HCT116 (cell line): ENCODE data around the gene CNGA1. TPM values are rescaled to one million over a fixed set of nuclear protein-coding genes. Genes with fewer than 3 reads are reported as not detected.

Experiments
- ATAC-seq: fragments of 200-7000 bp; cut with Tn5 transposase; 2 replicates; pipeline ENCODE4 v1.9.1; 2020; ENCODE audit warnings: mild to moderate bottlenecking, moderate library complexity
- Bru-seq: library from RNA; stranded (reverse); fragments of 400-500 nt; gene quantifications from one replicate; lab custom pipeline; 2021; lab: Mats Ljungman, UMichigan
- BruChase-seq, 2 experiments: library from RNA; stranded (reverse); fragments of 400-500 nt; gene quantifications; one replicate each; lab custom pipeline; 2021; lab: Mats Ljungman, UMichigan
- BruUV-seq: library from RNA; stranded (reverse); fragments of 400-500 nt; replicated peaks from 2 replicates; lab custom pipeline; 2021; lab: Mats Ljungman, UMichigan
- CTCF ChIA-PET: fragments of 300-600 bp; sonication (Branson Sonifier 250); formaldehyde crosslinking; loops from one replicate; lab custom pipeline; 2021; ENCODE audit warnings: antibody characterized with exemption; lab: Charles Lee
- POLR2A ChIA-PET: fragments of 300-600, 350-600 bp; sonication (Branson Sonifier 250); formaldehyde crosslinking; loops from one replicate; lab custom pipeline; 2021; ENCODE audit warnings: antibody characterized with exemption; lab: Charles Lee
- RAD21 ChIA-PET, 2 experiments: fragments of 300-600 bp; sonication (Branson Sonifier 250); formaldehyde crosslinking; loops; one replicate each; lab custom pipeline; 2023; ENCODE audit warnings: low total read pairs in 2 of 2; ENCODE audit not compliant: uncharacterized antibody in 2 of 2, unreplicated experiment in 2 of 2, low non-redundant PET in 1 of 2; lab: Charles Lee
- DNase-seq: peaks from one replicate; pipeline ENCODE4 v3.0.0-alpha.2; 2010; ENCODE audit warnings: low read depth, low spot score
- H2AFZ ChIP-seq: fragments of 200-600 bp; shearing (Covaris generic), sonication (generic); 2 replicates; pipeline ENCODE4 v1.6.1; 2017; ENCODE audit warnings: low read depth, mixed run types, mixed read lengths, antibody characterized with exemption, low read length; ENCODE audit not compliant: poor library complexity, severe bottlenecking
- H3K27ac ChIP-seq: 2 replicates; pipeline ENCODE4 v1.5.1; 2012; ENCODE audit warnings: low read depth, low read length
- H3K27me3 ChIP-seq: fragments of 200-600 bp; sonication (generic); 2 replicates; pipeline ENCODE4 v1.6.1; 2016; ENCODE audit warnings: mixed run types, low read length, mixed read lengths; ENCODE audit not compliant: insufficient read depth
- H3K36me3 ChIP-seq, 2 experiments: fragments of 200-500 bp in 1 of 2; fragments of 200-600 bp in 1 of 2; sonication (Bioruptor generic) in 1 of 2; sonication (generic) in 1 of 2; 2 replicates each; pipeline versions ENCODE4 v1.5.1 to v1.6.1; 2014 to 2016; ENCODE audit warnings: low read length in 2 of 2, inconsistent platforms in 1 of 2, mixed read lengths in 1 of 2, mixed run types in 1 of 2; ENCODE audit not compliant: insufficient read depth in 2 of 2, control insufficient read depth in 1 of 2
- H3K4me1 ChIP-seq, 2 experiments: fragments of 200-600 bp in 1 of 2; sonication (generic) in 1 of 2; 2 replicates each; pipeline versions ENCODE4 v1.5.1 to v1.6.1; 2012 to 2017; ENCODE audit warnings: low read length in 2 of 2, inconsistent platforms in 1 of 2, mild to moderate bottlenecking in 1 of 2, mixed read lengths in 1 of 2, mixed run types in 1 of 2, moderate library complexity in 1 of 2; ENCODE audit not compliant: insufficient read depth in 2 of 2, control insufficient read depth in 1 of 2
- H3K4me2 ChIP-seq: fragments of 200-600 bp; sonication (generic); 2 replicates; pipeline ENCODE4 v1.6.1; 2017; ENCODE audit warnings: mixed run types, low read length, mixed read lengths
- H3K4me3 ChIP-seq, 2 experiments: fragments of 200-600 bp in 1 of 2; sonication (generic) in 1 of 2; replicated peaks in 1 of 2; 2 replicates each; pipeline ENCODE4 v1.5.1; 2011 to 2016; ENCODE audit warnings: low read length in 2 of 2, control low read depth in 1 of 2, low read depth in 1 of 2, mild to moderate bottlenecking in 1 of 2, mixed read lengths in 1 of 2, mixed run types in 1 of 2
- H3K79me2 ChIP-seq: fragments of 200-600 bp; sonication (generic); 2 replicates; pipeline ENCODE4 v1.6.1; 2017; ENCODE audit warnings: mild to moderate bottlenecking, mixed run types, low read length, moderate library complexity, mixed read lengths; ENCODE audit not compliant: insufficient read depth
- H3K9ac ChIP-seq: fragments of 200-600 bp; sonication (generic); 2 replicates; pipeline ENCODE4 v1.6.1; 2016; ENCODE audit warnings: low read length, mixed read lengths
- H3K9me2 ChIP-seq: fragments of 200-600 bp; sonication (generic), shearing (Covaris generic); 2 replicates; pipeline ENCODE4 v1.6.1; 2017; ENCODE audit warnings: mixed run types, mild to moderate bottlenecking, moderate library complexity; ENCODE audit not compliant: insufficient read depth
- H3K9me3 ChIP-seq, 2 experiments: fragments of 200-500 bp in 1 of 2; fragments of 200-600 bp in 1 of 2; sonication (Bioruptor generic) in 1 of 2; sonication (generic) in 1 of 2; 2 replicates each; pipeline ENCODE4 v1.6.1; 2014 to 2017; ENCODE audit warnings: low read length in 2 of 2, mixed read lengths in 2 of 2, inconsistent platforms in 1 of 2, low read depth in 1 of 2, mild to moderate bottlenecking in 1 of 2, mixed run types in 1 of 2, moderate library complexity in 1 of 2; ENCODE audit not compliant: control insufficient read depth in 1 of 2, insufficient read depth in 1 of 2
- H4K20me1 ChIP-seq: fragments of 200-600 bp; sonication (generic), shearing (Covaris generic); 2 replicates; pipeline ENCODE4 v1.6.1; 2017; ENCODE audit warnings: mixed run types, mild to moderate bottlenecking, moderate library complexity; ENCODE audit not compliant: insufficient read depth
- CEBPB ChIP-seq: IDR thresholded peaks from 2 replicates; pipeline ENCODE4 v1.6.1; 2012; ENCODE audit warnings: low read depth
- EGR1 ChIP-seq: IDR thresholded peaks from 2 replicates; pipeline ENCODE4 v1.6.1; 2012; ENCODE audit warnings: low read depth
- ELF1 ChIP-seq: IDR thresholded peaks from 2 replicates; pipeline ENCODE4 v1.6.1; 2012; ENCODE audit warnings: low read depth, borderline replicate concordance
- EZH2 ChIP-seq: fragments of 200-600 bp; sonication (generic); IDR thresholded peaks from 2 replicates; pipeline ENCODE4 v1.6.1; 2017; ENCODE audit warnings: antibody characterized with exemption, mixed run types
- EZH2phosphoT487 ChIP-seq: fragments of 200-600 bp; IDR thresholded peaks from 2 replicates; pipeline ENCODE4 v1.6.1; 2018; ENCODE audit warnings: antibody characterized with exemption, borderline replicate concordance
- FOSL1 ChIP-seq: IDR thresholded peaks from 2 replicates; pipeline ENCODE4 v1.6.1; 2012; ENCODE audit warnings: low read depth
- JUND ChIP-seq: IDR thresholded peaks from 2 replicates; pipeline ENCODE4 v1.6.1; 2012
- POLR2A ChIP-seq: IDR thresholded peaks from 2 replicates; pipeline ENCODE4 v1.7.0; 2011; ENCODE audit warnings: borderline replicate concordance; ENCODE audit not compliant: insufficient read depth, insufficient read length; ENCODE audit errors: extremely low read depth
- RAD21 ChIP-seq: IDR thresholded peaks from 2 replicates; pipeline ENCODE4 v1.6.1; 2012; ENCODE audit warnings: low read depth, mild to moderate bottlenecking
- REST ChIP-seq: IDR thresholded peaks from 2 replicates; pipeline ENCODE4 v1.6.1; 2012; ENCODE audit warnings: low read depth
- SIN3A ChIP-seq: IDR thresholded peaks from 2 replicates; pipeline ENCODE4 v1.6.1; 2012; ENCODE audit warnings: low read depth
- SRF ChIP-seq: IDR thresholded peaks from 2 replicates; pipeline ENCODE4 v1.6.1; 2012; ENCODE audit warnings: low read depth
- TCF7L2 ChIP-seq: IDR thresholded peaks from 2 replicates; pipeline ENCODE4 v1.7.0; 2011; ENCODE audit warnings: borderline replicate concordance, inconsistent platforms; ENCODE audit not compliant: insufficient read depth, insufficient read length; ENCODE audit errors: extremely low read depth
- YY1 ChIP-seq: IDR thresholded peaks from 2 replicates; pipeline ENCODE4 v1.6.1; 2011; ENCODE audit warnings: low read length, low read depth, moderate library complexity, mild to moderate bottlenecking; ENCODE audit not compliant: insufficient replicate concordance; ENCODE audit errors: extremely low read depth
- ZFX ChIP-seq: fragments of 450-650 bp; IDR thresholded peaks from 2 replicates; pipeline ENCODE4 v1.6.1; 2017
- ZNF274 ChIP-seq: fragments of 200-500 bp; sonication (Bioruptor generic); IDR thresholded peaks from 2 replicates; pipeline ENCODE4 v1.6.1; 2014; ENCODE audit warnings: mild to moderate bottlenecking, low read depth, low read length, inconsistent platforms
- intact Hi-C: fragments of 100-400 bp; cut with micrococcal nuclease; formaldehyde crosslinking; loops from 2 replicates; pipeline ENCODE4 v1.10.0; 2022
- long read RNA-seq: library from polyadenylated mRNA; unstranded; transcript quantifications from one replicate; pipeline ENCODE4 v2.0.0, GENCODE V29; 2021; ENCODE audit not compliant: unreplicated experiment
- polyA plus RNA-seq: library from polyadenylated mRNA; unstranded; fragments of >200 nt; gene quantifications from 2 replicates; pipeline ENCODE4 v1.2.1, GENCODE V29; 2012; ENCODE audit warnings: missing spikeins
- total RNA-seq: library from RNA; stranded (reverse); gene quantifications from one replicate; pipeline ENCODE4 v1.2.1, GENCODE V29; 2021; ENCODE audit not compliant: unreplicated experiment
- TF ChIP-seq, protein P1 (sequence below): IDR thresholded peaks from 2 replicates; pipeline ENCODE4 v1.6.1; 2012
- TF ChIP-seq, protein P2 (sequence below): IDR thresholded peaks from 2 replicates; pipeline ENCODE4 v1.6.1; 2011; ENCODE audit warnings: mild to moderate bottlenecking, low read length, moderate library complexity; ENCODE audit not compliant: insufficient replicate concordance; ENCODE audit errors: extremely low read depth
- TF ChIP-seq, protein P3 (sequence below): IDR thresholded peaks from 2 replicates; pipeline ENCODE4 v1.6.1; 2012

Gene CNGA1
- total RNA-seq: 2.1 TPM
- 0.40 and 0.78 TPM in 2 replicates for polyA plus RNA-seq
- Bru-seq, nascent RNA: percentile 36 among the genes with signal in this experiment
- percentile 26 among the genes with signal in this experiment for BruChase-seq, experiment 1, labeled RNA remaining after a 6-hour chase
- BruChase-seq, experiment 2, labeled RNA remaining after a 2-hour chase: percentile 33 among the genes with signal in this experiment
- long read RNA-seq, partial matches to known transcripts: 1 of 2 reads
- long read RNA-seq, other reads (novel, unspliced or antisense): 0 of 2 reads

- RAD21 ChIA-PET: no interaction called here
- H3K9me3 ChIP-seq: no peaks in the 10 kb centered on the region
- intact Hi-C loops: loop anchor here (5.0 kb wide), 1 partner anchor 71 kb away; no protein-coding TSS in a partner anchor
- no peaks in the 10 kb centered on the region for H4K20me1 ChIP-seq
- peak within 1 kb of the TSS; percentile 63 for H3K27ac ChIP-seq
- POLR2A ChIA-PET: interaction anchor here (0.6 kb wide), 1 partner anchor 56 kb away, joined by 4 read pairs; no protein-coding TSS in a partner anchor
- no TSS peak for BruUV-seq
- H2AFZ ChIP-seq: peak within 1 kb of the TSS; percentile 70
- H3K9me2 ChIP-seq: no peaks in the 10 kb centered on the region
- DNase-seq (peak; percentile 63), ATAC-seq (peak; percentile 93)
- peak within 1 kb of the TSS; percentile 87 for H3K9ac ChIP-seq
- H3K79me2 ChIP-seq: peaks cover 8% of the 10 kb centered on the region; the same call in 1 of the 2 replicates
- H3K36me3 ChIP-seq: no peaks in the 10 kb centered on the region
- CTCF ChIA-PET: no interaction called here
- peak within 1 kb of the TSS; percentile 90 for H3K4me2 ChIP-seq
- H3K4me3 ChIP-seq: peak within 1 kb of the TSS; percentile 70 to 73
- peaks cover 6 to 11% of the 10 kb centered on the region in 2 experiments; a peak in 2 of 4 replicates for H3K4me1 ChIP-seq
- H3K27me3 ChIP-seq: no peaks in the 10 kb centered on the region
- TF ChIP-seq, protein P1, sequence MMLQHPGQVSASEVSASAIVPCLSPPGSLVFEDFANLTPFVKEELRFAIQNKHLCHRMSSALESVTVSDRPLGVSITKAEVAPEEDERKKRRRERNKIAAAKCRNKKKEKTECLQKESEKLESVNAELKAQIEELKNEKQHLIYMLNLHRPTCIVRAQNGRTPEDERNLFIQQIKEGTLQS: no peak
- TF ChIP-seq REST (no peak), EZH2 (no peak), EZH2phosphoT487 (no peak), POLR2A (peak; percentile 21), EGR1 (no peak), JUND (no peak), YY1 (peak; percentile 10), ZFX (peak; percentile 61; the same call in 1 of the 2 replicates), FOSL1 (no peak), ZNF274 (no peak), RAD21 (peak; percentile 32; the same call in 1 of the 2 replicates), SRF (no peak; the same call in 1 of the 2 replicates), TCF7L2 (no peak), ELF1 (no peak), CEBPB (no peak), SIN3A (peak; percentile 79; the same call in 1 of the 2 replicates)
- TF ChIP-seq, protein P2, sequence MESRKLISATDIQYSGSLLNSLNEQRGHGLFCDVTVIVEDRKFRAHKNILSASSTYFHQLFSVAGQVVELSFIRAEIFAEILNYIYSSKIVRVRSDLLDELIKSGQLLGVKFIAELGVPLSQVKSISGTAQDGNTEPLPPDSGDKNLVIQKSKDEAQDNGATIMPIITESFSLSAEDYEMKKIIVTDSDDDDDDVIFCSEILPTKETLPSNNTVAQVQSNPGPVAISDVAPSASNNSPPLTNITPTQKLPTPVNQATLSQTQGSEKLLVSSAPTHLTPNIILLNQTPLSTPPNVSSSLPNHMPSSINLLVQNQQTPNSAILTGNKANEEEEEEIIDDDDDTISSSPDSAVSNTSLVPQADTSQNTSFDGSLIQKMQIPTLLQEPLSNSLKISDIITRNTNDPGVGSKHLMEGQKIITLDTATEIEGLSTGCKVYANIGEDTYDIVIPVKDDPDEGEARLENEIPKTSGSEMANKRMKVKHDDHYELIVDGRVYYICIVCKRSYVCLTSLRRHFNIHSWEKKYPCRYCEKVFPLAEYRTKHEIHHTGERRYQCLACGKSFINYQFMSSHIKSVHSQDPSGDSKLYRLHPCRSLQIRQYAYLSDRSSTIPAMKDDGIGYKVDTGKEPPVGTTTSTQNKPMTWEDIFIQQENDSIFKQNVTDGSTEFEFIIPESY: no peak
- TF ChIP-seq, protein P3, sequence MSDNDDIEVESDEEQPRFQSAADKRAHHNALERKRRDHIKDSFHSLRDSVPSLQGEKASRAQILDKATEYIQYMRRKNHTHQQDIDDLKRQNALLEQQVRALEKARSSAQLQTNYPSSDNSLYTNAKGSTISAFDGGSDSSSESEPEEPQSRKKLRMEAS: peak; percentile 60
These were observed at the start of gene CNGA1, which contains the start of gene NIPAL1 for GRCh38 chr4:48016141-48017107. Gene CNGA1, minus strand, starts transcription at chr4:48016681. Its CDS starts 63,992 bp downstream, at chr4:47952689. Gene NIPAL1, plus strand, starts transcription at chr4:48016772. Its CDS starts 68 bp downstream, at chr4:48016840.
